ENCODE measurements around the gene C9orf152.
"Not testable (repeated sequence)": the region's sequence is repeated elsewhere in the genome, so short reads cannot be mapped to it uniquely, and the experiment has no call there.

Gene C9orf152

DNA sequence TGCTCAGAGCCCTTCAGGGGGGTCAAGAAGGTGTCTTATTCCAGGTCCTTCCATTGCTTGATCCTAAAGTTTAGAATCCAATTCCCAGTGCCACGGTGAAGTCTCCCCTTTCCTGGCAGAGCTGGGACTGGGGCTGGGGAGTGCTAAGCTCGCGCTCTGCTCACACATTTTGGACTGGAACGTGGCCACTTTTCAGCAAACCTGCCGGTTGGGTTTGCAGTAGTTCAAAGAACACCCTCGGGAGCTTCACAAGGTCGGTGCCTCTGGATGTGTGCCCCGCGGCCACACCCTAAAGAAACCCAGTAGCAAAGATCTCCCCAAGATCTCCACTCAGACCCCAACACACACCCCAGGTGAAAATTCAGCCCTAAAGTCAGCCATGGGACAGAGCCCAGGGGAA is at the start of gene C9orf152:
Gene C9orf152, minus strand, starts transcription at position 129 of the 400 bp plus-strand sequence. CDS start 580 bp downstream, outside the sequence.
- DNase-seq (ENCODE audit: low spot score), result no peak

- DNase-seq (ENCODE audit: low spot score), result no peak
Observed at GRCh38 chr9:110257097-110257841, 49.3 kb upstream of the C9orf152 start.

GRCh38 chr9:110256380-110257096 is 48.6 kb upstream of the C9orf152 start, which contains the start of gene TXN:
TSS of gene TXN (minus strand) at chr9:110256507. CDS start at chr9:110256435, 72 bp downstream.
- DNase-seq (ENCODE audit: low spot score), result peak; percentile 78

DNA sequence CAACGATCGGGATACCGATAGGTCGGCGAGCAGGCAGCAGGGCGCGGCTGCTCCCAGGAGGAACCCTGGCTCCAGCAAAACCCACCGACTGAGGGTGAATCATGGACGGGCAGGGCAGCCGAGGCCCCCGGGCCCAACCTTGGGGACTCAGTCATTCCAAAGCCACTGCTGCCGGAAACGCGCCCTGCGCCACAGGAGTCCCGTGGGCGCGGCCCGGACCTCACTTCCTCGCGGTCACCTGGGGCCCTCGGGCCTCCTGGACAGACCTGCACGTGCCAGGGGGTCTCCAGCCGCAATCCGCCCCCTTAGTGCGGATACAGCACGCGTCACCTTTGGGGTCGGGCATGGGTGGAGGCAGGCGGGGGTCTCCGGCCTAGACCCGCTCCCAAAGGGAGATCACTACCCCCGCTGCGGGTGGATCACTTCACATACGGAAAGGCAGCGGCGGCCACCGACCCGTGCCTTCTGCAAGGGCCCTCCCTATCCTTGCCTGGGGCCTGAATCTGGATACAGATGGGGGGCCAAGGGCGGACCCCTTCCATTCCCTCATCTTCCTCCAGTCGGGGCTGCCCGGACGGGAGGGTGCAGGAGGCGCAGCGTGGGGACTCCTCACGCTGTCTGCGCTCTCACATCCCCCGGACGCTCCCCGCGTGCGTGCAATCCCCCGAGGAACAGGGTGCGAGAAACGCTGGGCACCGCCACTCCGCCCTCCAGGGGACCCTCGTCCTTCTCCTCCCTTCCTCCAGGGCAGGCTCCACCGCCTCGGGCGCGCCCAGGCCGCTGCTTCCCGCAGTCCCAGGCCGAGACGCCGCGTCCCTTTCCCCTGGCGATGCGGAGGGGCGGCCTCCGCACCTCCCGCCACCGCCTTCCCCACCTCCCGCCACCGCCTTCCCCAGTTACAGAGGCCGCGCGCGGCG is 47.8 kb upstream of the C9orf152 start:
- peak; percentile 22 for DNase-seq (ENCODE audit: low spot score)

DNA sequence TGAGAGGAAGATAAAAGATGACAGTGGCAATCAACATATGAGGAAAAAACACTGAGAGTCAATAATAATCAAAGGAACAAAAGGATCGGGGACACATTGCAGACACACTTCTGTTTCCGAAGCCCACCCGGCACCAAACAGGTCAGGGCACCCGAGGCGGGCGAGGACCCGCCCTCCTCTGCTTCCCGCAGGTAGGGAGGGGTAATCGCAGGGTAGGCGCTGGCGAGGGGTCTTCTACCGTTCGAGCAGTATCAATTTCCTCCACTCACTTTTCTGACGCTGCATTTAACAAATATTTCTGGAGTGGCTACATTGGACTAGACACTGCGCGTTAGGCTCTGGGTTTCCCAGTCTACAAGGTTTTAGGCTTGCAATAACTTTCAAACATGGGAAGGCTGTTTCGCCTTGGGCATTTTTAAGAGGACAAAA is 47.1 kb upstream of the C9orf152 start:
- DNase-seq (ENCODE audit: low spot score), result no peak

GRCh38 chr9:110254500-110254899 is 46.5 kb upstream of the C9orf152 start:
- DNase-seq (ENCODE audit: low spot score), result no peak

DNA sequence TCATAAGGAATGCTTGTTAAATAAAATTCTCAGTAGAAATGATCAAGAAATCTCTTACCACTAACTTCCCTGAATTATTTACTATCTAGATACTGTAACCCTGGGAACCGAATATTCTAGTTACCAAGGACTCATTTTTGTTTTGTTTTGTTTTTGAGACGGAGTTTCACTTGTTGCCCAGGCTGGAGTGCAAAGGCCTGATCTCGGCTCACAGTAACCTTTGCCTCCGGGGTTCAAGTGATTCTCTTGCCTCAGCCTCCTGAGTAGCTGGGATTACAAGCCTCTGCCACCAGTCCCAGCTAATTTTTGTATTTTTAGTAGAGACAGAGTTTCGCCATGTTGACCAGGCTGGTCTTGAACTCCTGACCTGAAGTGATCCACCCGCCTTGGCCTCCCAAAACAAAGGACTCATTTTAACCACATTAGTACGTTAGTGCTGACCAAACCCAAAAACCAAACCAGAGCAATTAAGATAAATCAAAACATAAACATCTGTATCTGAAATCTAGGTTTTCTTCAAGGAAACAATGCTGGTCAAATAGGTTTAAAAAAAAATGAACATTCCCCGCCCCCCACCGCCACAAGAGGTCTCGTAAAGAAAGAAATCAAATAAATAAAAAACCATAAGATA is 44.7 kb upstream of the C9orf152 start:
- no peak for DNase-seq (ENCODE audit: low spot score)

DNA sequence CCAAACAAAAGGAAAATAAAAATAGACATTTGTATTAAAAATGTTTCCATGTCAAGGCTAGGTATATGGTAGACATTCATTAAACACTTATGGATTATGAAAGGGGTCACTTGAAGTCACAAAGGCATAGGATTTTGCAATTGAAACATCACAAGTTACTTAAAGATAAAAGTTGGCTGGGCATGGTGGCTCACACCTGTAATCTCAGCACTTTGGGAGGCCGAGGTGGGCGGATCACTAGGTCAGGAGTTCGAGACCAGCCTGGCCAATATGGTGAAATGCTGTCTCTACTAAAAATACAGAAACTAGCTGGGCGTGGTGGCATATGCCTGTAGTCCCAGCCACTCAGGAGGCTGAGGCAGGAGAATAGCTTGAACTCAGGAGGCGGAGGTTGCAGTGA is 43.8 kb upstream of the C9orf152 start:
- DNase-seq (ENCODE audit: low spot score), result not testable (repeated sequence)

GRCh38 chr9:110251212-110251611 is 43.3 kb upstream of the C9orf152 start:
- DNase-seq (ENCODE audit: low spot score), result no peak

DNA sequence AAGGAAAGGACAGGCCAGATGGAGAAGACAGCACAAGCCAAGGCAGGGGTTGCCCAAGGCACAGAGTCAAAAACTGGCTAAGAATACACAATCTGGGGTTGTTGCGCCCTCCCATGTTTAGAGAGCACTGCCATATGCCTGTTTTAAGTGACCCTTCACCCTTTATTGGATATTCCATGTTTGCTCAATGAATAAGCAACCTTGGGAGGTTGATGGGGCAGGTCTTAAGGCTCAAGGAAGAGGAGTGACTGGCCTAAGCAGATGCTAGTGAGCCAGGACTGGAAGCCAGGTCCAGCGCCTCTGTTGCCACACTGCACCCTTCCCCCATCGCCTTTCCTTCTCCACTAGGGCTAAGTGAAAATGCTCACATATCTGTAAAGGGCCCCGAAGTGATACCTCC is 41.6 kb upstream of the C9orf152 start:
- DNase-seq (ENCODE audit: low spot score), result no peak

GRCh38 chr9:110248361-110248760 is 40.4 kb upstream of the C9orf152 start:
- no peak for DNase-seq (ENCODE audit: low spot score)

DNA sequence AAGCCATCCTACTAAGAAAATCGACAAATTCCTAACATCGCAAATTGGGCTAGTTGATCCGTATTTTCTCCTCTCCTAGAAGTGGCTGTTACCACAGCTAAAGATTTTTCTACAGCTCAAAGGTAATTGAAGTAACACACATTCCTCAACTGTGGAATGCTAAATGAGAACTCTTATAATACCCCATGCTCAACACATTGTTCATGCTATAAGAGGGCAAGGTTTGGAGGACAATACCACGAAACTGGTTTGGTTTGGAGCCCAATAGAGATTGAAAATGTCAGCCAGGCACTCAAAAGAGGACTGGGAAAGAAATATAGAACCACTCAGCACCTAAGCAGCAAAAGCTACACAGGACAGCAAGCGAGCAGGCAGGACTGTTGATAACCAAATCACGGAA is 38.3 kb upstream of the C9orf152 start:
- no peak for DNase-seq (ENCODE audit: low spot score)

- no peak for DNase-seq (ENCODE audit: low spot score)
Observed at GRCh38 chr9:110244616-110245015, 36.7 kb upstream of the C9orf152 start.

DNA sequence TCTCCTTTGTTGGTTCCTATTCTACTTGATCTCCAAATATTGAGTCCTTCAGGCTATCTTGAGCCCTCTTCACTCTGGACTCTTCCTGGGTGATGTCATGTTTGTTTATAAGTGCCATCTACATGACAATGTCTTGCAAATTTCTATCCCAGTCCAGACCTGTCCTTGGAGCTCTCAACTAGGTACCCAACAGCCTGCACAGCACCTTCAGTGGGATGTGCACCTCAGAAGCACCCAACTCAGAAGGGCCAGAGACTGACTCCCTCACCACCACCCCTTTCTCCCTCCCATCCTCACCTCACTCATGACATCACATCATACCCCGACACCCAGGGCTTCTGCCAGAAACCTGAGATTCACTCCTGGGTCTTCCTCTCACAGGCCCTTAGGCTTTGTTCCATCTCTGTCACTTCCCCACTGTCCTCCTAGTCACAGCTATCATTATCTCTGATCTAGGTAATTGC is 33.9 kb upstream of the C9orf152 start:
- no peak for DNase-seq (ENCODE audit: low spot score)

GRCh38 chr9:110241260-110241857 is 33.4 kb upstream of the C9orf152 start:
- DNase-seq (ENCODE audit: low spot score), result no peak

- DNase-seq (ENCODE audit: low spot score), result no peak
Observed at GRCh38 chr9:110240198-110240597, 32.2 kb upstream of the C9orf152 start.

DNA sequence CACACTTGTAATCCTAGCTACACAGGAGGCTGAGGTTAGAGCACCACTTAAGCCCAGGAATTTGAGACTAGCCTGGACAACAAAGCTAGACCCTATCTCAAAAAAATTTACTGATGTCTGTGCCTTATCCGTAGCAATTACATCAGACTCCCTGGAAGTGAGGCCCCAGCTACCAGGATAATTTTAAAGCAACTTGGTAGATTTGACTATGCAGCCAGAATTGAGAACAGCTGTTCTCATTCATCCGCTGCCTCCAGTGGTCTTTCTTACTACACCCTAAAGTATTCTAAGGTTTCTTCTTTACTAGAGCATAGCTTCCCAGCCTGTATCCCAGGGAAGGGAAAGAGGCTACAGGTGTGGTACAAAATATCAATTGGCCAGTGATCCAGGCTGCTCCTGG is 20.4 kb upstream of the C9orf152 start:
- no peak for DNase-seq (ENCODE audit: low spot score)

DNA sequence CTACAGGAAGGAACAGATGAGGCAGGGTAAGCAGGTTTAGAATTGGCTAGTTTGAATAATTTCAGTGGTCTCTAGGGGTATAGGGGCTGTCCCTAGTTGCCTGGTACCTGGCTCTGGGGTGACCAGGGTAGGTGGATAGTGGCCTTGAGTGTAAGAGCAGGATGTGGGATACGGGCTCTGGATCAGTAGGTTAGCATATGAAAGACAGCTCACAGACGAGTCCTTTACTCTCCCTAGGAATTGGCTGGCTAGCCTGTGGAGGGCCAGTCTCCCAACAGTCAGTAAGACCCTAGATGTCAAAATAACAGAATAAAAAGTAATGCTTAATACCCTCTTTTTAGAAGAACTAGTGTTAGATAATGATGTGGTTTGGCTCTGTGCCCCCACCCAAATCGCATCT is 16.6 kb upstream of the C9orf152 start:
- DNase-seq (ENCODE audit: low spot score), result no peak

- no peak for DNase-seq (ENCODE audit: low spot score)
Observed at GRCh38 chr9:110220809-110221208, 12.8 kb upstream of the C9orf152 start.

DNA sequence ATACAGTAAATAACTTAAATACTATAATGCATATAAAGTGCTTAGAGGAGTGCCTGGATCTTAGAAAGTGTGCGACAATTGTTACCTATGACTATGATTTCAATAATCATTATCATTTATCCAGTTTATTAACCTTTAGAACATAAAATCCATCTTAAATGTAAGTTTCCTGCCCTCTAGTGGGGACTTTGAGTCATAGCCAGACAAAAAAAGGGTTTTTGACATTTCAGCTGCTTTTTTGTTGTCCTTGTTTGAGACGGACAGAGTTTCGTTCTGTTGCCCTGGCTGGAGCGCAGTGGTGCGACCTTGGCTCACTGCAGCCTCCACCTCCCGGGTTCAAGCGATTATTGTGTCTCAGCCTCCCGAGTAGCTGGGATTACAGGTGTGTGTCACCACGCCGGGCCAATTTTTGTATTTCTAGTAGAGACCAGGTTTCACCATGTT is 9.7 kb upstream of the C9orf152 start:
- DNase-seq (ENCODE audit: low spot score), result peak; percentile 40

Measured in CD4-positive, alpha-beta T cell treated with Interleukin-15 for 4 hours (primary cell).